Measurements from ENCODE around the gene OPCML. TPM values are rescaled to one million over a fixed set of nuclear protein-coding genes. Genes with fewer than 3 reads are reported as not detected.

Gene OPCML
- total RNA-seq, 2 donors from 2014 or later, result 0.04 TPM; not detected in 1

DNA sequence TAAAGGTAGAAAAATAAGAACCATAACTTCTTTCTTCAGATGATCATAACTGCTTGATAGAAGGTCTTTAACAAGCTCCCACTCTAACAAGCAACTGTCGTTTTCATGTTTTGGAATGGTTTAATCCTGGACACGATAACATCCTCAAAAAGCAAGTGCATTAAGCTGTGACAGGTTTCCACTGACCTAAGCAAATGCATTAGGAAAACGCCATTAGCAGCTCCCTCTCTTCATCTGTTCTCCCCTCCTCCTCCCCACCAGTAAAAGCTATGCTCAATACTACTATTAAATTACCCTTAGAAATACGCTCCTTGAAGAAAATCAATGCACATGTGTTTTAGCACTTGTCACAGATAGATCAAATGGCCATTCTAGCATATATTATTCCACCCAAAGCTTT, 729.4 kb downstream of the OPCML start:
- H3K36me3 ChIP-seq, result no peaks in the 10 kb centered on the region
- H3K4me1 ChIP-seq, result no peaks in the 10 kb centered on the region
- H3K9me3 ChIP-seq, result no peaks in the 10 kb centered on the region
- DNase-seq (ENCODE audit: low spot score), result no peak
- no peak overlapping the region for H3K4me3 ChIP-seq
- no peaks in the 10 kb centered on the region for H3K27me3 ChIP-seq
- H3K27ac ChIP-seq, result no peak overlapping the region
- TF ChIP-seq, protein P1, sequence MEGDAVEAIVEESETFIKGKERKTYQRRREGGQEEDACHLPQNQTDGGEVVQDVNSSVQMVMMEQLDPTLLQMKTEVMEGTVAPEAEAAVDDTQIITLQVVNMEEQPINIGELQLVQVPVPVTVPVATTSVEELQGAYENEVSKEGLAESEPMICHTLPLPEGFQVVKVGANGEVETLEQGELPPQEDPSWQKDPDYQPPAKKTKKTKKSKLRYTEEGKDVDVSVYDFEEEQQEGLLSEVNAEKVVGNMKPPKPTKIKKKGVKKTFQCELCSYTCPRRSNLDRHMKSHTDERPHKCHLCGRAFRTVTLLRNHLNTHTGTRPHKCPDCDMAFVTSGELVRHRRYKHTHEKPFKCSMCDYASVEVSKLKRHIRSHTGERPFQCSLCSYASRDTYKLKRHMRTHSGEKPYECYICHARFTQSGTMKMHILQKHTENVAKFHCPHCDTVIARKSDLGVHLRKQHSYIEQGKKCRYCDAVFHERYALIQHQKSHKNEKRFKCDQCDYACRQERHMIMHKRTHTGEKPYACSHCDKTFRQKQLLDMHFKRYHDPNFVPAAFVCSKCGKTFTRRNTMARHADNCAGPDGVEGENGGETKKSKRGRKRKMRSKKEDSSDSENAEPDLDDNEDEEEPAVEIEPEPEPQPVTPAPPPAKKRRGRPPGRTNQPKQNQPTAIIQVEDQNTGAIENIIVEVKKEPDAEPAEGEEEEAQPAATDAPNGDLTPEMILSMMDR (IDR thresholded peaks at IDR 0.05), result no peak

DNA sequence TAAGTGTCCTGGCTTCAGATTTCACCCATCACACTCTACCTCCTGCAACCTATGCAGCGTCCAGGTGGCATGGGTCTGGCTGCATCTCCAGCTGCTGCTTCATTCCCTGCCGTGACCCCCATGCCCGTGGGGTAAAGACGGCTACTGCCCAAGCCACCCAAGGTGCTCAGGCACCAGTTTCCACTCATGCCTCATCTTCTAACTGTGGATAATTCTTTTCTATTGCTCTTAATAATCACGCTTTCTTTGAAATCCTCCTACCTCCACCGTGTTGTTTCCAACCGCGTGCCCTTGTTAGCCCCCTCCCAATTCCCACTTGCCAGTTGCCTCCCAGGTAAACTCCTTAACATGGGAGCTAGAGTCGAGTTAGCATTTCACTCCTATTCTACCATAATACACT, 738.5 kb downstream of the OPCML start:
- Histone ChIP-seq H3K9me3 (no peaks in the 10 kb centered on the region), H3K4me1 (peaks cover 0 to 4% of the 10 kb centered on the region in 2 donors), H3K27me3 (no peaks in the 10 kb centered on the region), H3K27ac (no peak overlapping the region), H3K36me3 (no peaks in the 10 kb centered on the region), H3K4me3 (no peak overlapping the region)
- TF ChIP-seq, protein P1 (IDR thresholded peaks at IDR 0.05), result no peak
- DNase-seq (ENCODE audit: low spot score), result no peak

DNA sequence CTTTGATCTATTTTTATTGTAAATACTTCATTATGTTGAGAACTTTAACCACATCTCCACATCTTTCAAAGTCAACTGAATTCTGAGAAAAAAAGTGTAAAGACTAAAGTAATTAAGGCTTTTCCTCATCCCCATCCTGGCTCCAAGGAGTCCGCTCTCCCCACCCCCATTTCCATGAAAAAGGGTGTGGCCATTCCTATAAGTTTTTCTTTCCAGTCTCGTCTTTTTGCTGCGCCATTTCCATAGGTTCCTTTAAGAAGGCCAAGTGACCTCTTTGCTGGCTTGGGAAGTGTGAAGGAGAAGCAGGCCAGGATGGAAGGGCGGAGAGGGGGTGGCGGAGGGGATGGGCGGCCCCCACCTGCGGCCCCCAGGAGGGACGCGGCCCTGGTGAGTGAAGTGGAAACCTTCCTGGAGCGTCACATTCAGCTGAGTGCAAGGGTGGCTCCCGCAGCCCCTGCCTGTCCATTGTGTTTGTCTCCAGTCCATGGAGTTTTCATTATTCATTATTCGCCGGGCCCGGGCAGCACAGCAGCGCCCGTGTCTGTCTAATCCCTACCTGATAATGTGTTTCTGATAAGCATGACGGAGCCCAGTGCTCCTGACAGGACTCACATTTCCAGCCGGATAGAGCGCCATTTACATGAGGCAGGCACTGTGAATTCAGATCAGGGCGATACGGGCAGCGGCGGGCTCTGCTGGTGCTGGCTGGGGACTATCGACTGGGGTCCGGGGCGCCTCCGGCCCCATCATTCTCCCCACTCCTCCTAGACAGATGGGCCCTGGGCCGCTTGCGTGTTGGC, 739.8 kb downstream of the OPCML start:
- H3K4me3 ChIP-seq, result no peak overlapping the region
- no peaks in the 10 kb centered on the region for H3K36me3 ChIP-seq
- peaks cover 0 to 4% of the 10 kb centered on the region in 2 donors for H3K4me1 ChIP-seq
- H3K9me3 ChIP-seq, result no peaks in the 10 kb centered on the region
- DNase-seq (ENCODE audit: low spot score), result no peak
- TF ChIP-seq, protein P1 (IDR thresholded peaks at IDR 0.05), result no peak
- H3K27me3 ChIP-seq, result no peaks in the 10 kb centered on the region
- no peak overlapping the region for H3K27ac ChIP-seq

DNA sequence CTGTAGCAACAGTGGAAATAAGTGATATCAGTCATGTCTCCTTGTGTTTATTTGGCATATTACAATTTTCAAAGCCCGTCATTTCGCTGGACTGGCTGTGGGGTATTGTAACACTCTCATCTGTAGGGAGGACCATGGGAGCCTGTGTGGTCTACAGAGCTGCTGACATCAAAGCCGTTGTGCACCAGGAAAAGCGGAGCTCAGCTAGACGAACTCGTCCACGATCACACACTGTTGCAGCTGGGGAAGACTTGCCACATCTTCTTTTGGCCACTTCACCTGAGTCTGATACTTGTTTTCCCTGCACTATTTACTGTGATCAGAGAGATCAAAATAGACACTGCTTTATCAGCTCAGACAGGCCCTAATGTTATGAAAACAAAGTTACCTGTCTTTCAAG, 741.3 kb downstream of the OPCML start:
- H3K9me3 ChIP-seq, result no peaks in the 10 kb centered on the region
- no peak overlapping the region for H3K4me3 ChIP-seq
- peaks cover 0 to 4% of the 10 kb centered on the region in 2 donors for H3K4me1 ChIP-seq
- no peaks in the 10 kb centered on the region for H3K27me3 ChIP-seq
- H3K36me3 ChIP-seq, result no peaks in the 10 kb centered on the region
- DNase-seq (ENCODE audit: low spot score), result no peak
- TF ChIP-seq, protein P1 (IDR thresholded peaks at IDR 0.05), result no peak
- H3K27ac ChIP-seq, result no peak overlapping the region

DNA sequence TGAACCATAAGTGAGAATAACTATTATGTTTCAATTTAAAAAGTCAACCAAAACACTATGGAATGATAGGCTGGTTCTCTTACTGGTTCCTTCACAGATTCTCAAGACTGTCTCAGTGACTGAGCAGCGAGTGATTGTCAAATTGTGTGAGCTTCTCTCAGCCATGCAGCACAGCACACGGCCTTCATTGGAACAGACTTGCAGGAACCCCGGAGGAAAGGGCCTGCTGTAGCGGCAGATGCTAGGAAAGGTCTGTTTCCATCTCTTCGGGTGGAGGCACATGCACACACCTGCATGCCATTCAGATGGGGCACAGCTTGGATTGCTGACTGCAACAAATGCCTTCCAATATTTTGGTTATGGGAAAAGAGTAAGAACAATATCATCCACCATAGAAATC, 741.8 kb downstream of the OPCML start:
- H3K36me3 ChIP-seq, result no peaks in the 10 kb centered on the region
- peaks cover 0 to 4% of the 10 kb centered on the region in 2 donors for H3K4me1 ChIP-seq
- no peak overlapping the region for H3K4me3 ChIP-seq
- no peak for DNase-seq (ENCODE audit: low spot score)
- H3K27ac ChIP-seq, result no peak overlapping the region
- H3K9me3 ChIP-seq, result no peaks in the 10 kb centered on the region
- TF ChIP-seq, protein P1 (IDR thresholded peaks at IDR 0.05), result no peak
- no peaks in the 10 kb centered on the region for H3K27me3 ChIP-seq
